Fibroblast of peridontal ligament (primary cell): ENCODE data around the gene TUBGCP2.
"Not testable (repeated sequence)": the region's sequence is repeated elsewhere in the genome, so short reads cannot be mapped to it uniquely, and the experiment has no call there.

ENCODE experiments used
- DNase-seq: peaks from one replicate; pipeline ENCODE4 v3.0.0-alpha.2; 2010; ENCODE audit errors: extremely low read depth

Gene TUBGCP2

GRCh38 chr10:133324857-133325260 is 16.2 kb upstream of the TUBGCP2 start:
- DNase-seq: no peak

- DNase-seq: peak; percentile 9
Measured at GRCh38 chr10:133324198-133324792, 15.6 kb upstream of the TUBGCP2 start.

GRCh38 chr10:133322064-133322709 is 13.5 kb upstream of the TUBGCP2 start:
- DNase-seq: not testable (repeated sequence)

DNA sequence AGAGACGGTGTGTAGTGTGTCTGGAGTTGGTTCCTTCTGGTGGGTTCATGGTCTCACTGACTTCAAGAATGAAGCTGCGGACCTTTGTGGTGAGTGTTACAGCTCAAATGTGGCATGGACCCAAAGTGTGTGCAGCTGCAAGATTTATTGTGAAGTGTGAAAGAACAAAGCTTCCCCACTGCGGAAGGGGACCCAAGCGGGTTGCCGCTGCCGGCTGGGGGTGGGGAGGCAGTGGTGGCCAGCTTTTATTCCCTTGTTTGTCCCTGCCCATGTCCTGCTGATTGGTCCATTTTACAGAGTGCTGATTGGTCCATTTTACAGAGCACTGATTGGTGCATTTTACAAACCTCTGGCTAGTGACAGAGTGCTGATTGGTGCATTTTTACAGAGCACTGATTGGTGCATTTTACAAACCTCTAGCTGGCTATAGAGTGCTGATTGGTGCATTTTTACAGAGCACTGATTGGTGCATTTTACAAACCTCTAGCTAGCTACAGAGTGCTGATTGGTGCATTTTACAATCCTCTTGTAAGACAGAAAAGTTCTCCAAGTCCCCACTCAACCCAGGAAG is 12.3 kb upstream of the TUBGCP2 start:
- not testable (repeated sequence) for DNase-seq

- peak; percentile 33 for DNase-seq
Measured at GRCh38 chr10:133318494-133319127, 9.9 kb upstream of the TUBGCP2 start.

- DNase-seq: no peak
Measured at GRCh38 chr10:133316732-133317131, 8.1 kb upstream of the TUBGCP2 start.

DNA sequence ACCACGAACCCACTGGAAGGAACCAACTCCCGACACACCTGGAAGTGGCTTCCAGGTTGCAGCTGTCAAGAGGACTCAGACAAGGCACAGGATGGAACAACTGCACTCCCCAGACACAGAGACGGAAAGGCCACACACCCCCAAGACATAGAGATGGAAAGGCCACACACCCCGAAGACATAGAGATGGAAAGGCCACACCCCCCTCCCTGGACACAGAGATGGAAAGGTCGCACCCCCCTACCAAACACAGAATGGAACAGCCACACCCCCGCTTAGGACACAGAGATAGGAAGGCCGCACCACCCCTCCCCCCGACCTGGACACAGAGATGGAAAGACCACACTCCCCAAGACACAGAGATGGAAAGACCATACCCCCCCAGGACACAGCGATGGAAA is 7.6 kb upstream of the TUBGCP2 start:
- no peak for DNase-seq

DNA sequence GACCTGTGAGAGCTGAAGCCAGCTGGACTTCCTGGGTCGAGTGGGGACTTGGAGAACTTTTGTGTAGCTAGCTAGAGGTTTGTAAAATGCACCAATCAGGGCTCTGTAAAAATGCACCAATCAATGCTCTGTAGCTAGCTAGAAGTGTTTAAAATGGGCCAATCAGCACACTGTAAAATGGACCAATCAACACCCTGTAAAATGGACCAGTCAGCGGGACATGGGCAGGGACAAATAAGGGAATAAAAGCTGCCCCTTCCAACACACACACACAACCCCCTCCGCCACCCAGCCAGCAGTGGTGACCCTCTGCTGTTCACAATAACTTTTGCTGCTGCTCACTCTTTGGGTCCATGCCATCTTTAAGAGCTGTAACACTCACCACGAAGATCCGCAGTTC is 7.2 kb upstream of the TUBGCP2 start:
- peak; percentile 3 for DNase-seq

DNA sequence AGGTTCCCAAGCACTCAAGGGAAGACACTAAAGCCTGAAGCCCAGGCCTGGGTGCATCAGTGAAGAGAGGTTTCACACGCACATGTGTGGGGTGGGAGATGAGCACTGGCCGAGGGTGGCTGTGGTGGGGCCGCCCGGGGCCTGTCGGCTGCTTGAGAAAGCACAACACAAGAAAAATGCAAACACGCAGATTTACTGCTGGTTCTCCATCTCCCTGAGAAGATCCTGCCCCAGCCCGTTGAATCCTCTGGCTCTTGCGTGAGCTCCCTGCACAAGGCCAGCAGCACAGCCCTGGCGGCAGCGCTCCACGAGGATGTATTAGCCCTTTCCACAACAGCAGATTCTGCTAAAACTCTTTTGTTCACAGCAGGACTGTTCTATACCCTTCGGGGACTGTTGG is 6.2 kb upstream of the TUBGCP2 start:
- DNase-seq: no peak

GRCh38 chr10:133313192-133313591 is 4.5 kb upstream of the TUBGCP2 start:
- no peak for DNase-seq

- DNase-seq: no peak
Measured at GRCh38 chr10:133312769-133313145, 4.1 kb upstream of the TUBGCP2 start.

- no peak for DNase-seq
Measured at GRCh38 chr10:133312016-133312768, 3.5 kb upstream of the TUBGCP2 start.

DNA sequence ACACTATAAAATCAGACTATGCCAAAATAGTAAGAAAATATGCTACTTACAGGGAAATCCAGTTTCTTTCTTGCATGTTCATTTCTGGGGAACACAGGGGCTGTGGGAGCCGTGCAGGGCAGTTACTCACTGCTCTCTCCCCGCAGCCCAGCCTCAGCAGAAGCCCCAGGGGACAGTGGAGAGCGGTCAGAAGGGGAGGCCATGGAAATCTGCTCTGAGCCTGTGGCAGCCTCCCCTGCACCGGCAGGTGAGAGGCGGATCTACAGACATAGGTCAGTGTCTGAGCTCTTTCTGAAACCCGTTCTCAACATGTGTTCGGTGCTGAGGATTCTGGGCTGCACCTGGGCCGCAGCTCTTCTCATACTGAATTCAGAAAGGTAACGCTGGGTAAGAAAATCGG is 2.9 kb upstream of the TUBGCP2 start:
- peak; percentile 69 for DNase-seq

- no peak for DNase-seq
Measured at GRCh38 chr10:133310789-133311188, 2.1 kb upstream of the TUBGCP2 start.

DNA sequence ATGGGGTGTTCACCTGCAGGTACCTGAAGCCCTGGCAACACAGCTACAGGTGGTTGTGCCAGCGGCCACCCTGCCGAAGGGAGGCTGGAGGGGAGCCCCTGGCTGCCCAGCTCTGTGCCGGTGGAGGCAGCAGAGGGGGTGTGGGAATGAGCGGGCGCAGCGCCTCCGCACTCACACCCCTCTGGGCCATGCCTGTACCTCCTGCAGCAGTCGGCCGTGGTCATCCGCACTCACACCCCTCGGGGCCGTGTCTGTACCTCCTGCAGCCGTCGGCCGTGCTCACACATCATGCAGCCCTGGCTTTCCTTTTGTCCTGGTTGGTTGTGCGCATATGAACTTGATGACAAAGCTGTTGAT is 1.7 kb upstream of the TUBGCP2 start:
- DNase-seq: no peak

GRCh38 chr10:133309720-133310398 is 1.2 kb upstream of the TUBGCP2 start:
- DNase-seq: no peak

DNA sequence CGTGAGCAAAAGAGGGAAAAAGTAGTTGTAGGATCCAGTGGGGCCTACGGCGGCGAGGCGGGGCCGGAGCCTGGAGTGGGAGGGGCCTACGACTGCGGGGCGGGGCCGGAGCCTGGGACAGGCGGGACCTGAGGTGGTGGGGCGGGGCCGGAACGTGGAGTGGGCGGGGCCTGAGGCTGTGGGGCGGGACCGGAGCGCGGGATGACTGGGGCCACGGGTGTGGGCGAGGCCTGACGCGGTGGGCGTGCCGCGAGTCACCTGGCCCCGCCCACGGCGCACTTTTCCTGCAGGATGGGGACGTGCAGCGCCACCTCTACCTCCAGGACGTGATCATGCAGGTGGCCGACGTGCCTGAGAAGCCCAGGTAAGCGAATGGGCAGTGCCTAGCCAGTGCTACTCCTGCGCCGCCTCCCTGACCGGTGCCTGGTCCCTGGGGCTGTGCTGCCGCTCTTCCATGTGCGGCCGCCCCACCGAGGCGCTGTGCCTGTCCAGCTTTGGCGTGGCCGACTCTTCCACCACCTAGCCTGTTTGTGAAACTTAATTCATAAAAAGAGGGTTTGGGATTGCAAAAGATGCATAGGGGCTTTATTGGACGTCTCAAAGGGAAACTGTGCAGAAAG is 538 bp upstream of the TUBGCP2 start:
- peak; percentile 80 for DNase-seq

DNA sequence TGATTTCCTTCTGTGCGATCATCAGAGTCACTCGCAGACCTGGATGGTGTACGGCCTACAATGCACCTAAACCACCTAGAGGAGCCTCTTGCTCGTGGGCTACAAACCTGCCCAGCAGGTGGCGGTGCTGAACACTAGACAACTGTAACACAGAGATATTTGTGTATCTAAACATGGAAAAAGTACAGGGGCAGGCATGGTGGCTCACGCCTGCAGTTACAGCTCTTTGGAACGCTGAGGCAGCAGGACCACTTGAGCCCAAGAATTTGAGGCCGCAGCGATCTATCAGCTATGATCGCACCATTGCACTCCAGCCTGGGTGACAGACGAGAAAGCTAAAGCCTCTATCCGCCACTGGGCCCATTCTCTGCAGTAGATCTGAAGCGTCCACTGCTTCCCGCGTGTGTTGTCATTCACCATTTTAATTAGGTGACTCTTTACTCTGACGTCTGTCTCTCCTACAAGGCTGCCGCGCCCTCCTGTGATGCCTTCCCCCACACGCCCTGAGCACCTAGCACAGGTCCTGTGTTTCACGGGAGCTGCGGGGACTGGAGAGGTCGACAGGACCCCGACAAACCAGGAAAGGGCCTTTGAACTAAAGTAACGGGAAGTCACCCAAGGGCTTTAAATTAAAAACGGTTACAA is 774 bp downstream of the TUBGCP2 start:
- peak; percentile 50 for DNase-seq

GRCh38 chr10:133306941-133307379 is 1.7 kb downstream of the TUBGCP2 start:
- no peak for DNase-seq

DNA sequence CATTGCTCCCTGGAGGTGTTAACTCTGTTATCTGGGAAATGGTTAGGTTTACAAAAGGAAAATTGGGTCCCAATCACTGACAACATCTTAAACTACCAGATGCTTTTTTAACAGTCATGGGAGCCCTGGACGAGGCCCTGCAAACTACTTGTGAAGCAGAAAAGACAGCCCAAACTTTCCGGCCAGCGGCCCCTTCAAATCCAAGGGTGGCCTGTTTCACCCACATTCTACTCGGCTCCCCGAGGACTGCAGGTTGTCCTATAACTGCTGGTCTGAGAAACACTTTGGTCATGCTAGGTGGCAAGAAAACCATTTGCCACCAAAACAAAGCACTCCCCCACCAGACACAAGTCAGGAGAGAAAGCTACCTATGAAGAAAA is 2.6 kb downstream of the TUBGCP2 start:
- DNase-seq: no peak

DNA sequence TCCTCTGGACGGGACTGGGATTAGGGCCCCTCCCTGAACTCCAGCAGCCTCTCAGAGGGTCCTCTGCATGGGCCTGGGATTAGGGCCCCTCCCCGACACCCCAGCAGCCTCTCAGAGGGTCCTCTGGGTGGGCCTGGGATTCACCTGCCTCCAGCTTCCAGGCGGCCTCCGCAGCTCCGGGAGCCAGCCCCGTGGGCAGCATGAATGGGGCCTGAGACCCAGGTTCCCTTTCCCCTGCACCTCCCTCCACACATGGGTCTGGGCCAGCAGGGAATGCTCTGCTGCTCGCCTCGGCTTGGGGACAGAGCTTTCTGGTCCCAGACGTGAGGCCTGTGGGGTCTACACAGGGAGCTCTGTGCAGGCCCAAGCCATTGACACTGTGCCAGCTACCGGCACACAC is 5.5 kb downstream of the TUBGCP2 start:
- DNase-seq: no peak
